IMR-90 (cell line): ENCODE measurements around the gene ITPKC. TPM values are rescaled to one million over a fixed set of nuclear protein-coding genes. Genes with fewer than 3 reads are reported as not detected.
A peak's percentile ranks its signal among the peaks of the same experiment; 100 is the strongest.

Source experiments
- ATAC-seq: fragments of 200-7000 bp; cut with Tn5 transposase; 2 replicates; pipeline ENCODE4 v1.9.1; 2020; ENCODE audit warnings: low read depth, mild to moderate bottlenecking, moderate library complexity
- BruUV-seq: library from RNA; stranded (reverse); fragments of 400-500 nt; replicated peaks from 2 replicates; lab custom pipeline; 2021; lab: Mats Ljungman, UMichigan
- CTCF ChIA-PET: fragments of 300-600 bp; formaldehyde crosslinking; extraction: SDS; loops from one replicate; lab custom pipeline; 2021; ENCODE audit warnings: antibody characterized with exemption; lab: Yijun Ruan, JAX
- POLR2A ChIA-PET: fragments of 300-600 bp; sonication (Branson Sonifier 250); formaldehyde crosslinking; loops from one replicate; lab custom pipeline; 2022; ENCODE audit warnings: antibody characterized with exemption; ENCODE audit not compliant: unreplicated experiment; lab: Charles Lee
- DNase-seq: peaks from one replicate; pipeline ENCODE4 v3.0.0; 2013
- H2AFZ ChIP-seq: replicated peaks from 2 replicates; pipeline ENCODE3; 2013; ENCODE audit warnings: low read length, mild to moderate bottlenecking; ENCODE audit not compliant: poor library complexity
- H2AK5ac ChIP-seq: 2 replicates; pipeline ENCODE4 v1.6.1; 2013; ENCODE audit warnings: low read depth, low read length, inconsistent platforms
- H2AK9ac ChIP-seq: replicated peaks from 2 replicates; pipeline ENCODE3; 2013; ENCODE audit warnings: mild to moderate bottlenecking, low read depth, low read length, moderate library complexity; ENCODE audit not compliant: poor library complexity
- H2BK120ac ChIP-seq: 2 replicates; pipeline ENCODE4 v1.6.1; 2013; ENCODE audit warnings: low read depth, low read length, inconsistent platforms
- H2BK15ac ChIP-seq: 3 replicates; pipeline ENCODE4 v1.6.1; 2013; ENCODE audit warnings: low read depth, low read length, inconsistent platforms
- H2BK20ac ChIP-seq: 2 replicates; pipeline ENCODE4 v1.6.1; 2013; ENCODE audit warnings: low read depth, mild to moderate bottlenecking, inconsistent platforms, low read length, moderate library complexity
- H2BK5ac ChIP-seq: 2 replicates; pipeline ENCODE4 v1.6.1; 2013; ENCODE audit warnings: mild to moderate bottlenecking, low read depth, low read length, inconsistent platforms; ENCODE audit not compliant: poor library complexity, severe bottlenecking
- H3K14ac ChIP-seq: replicated peaks from 2 replicates; pipeline ENCODE4 v1.6.1; 2013; ENCODE audit warnings: low read depth, low read length, inconsistent platforms
- H3K18ac ChIP-seq: 2 replicates; pipeline ENCODE4 v1.6.1; 2013; ENCODE audit warnings: low read depth, low read length, control low read depth
- H3K23ac ChIP-seq: 2 replicates; pipeline ENCODE4 v1.6.1; 2013; ENCODE audit warnings: low read depth, low read length, inconsistent platforms
- H3K27ac ChIP-seq: 2 replicates; pipeline ENCODE4 v1.5.1; 2013; ENCODE audit warnings: mild to moderate bottlenecking, control low read depth, low read length; ENCODE audit not compliant: insufficient read depth
- H3K27me3 ChIP-seq: 2 replicates; pipeline ENCODE4 v1.6.1; 2013; ENCODE audit warnings: low read length; ENCODE audit not compliant: control insufficient read depth, insufficient read depth
- H3K36me3 ChIP-seq: 2 replicates; pipeline ENCODE4 v1.6.1; 2013; ENCODE audit warnings: low read length, mixed read lengths; ENCODE audit not compliant: control insufficient read depth, insufficient read depth
- H3K4ac ChIP-seq: 2 replicates; pipeline ENCODE4 v1.6.1; 2013; ENCODE audit warnings: low read depth, low read length, inconsistent platforms
- H3K4me1 ChIP-seq: 2 replicates; pipeline ENCODE4 v1.6.1; 2013; ENCODE audit warnings: low read length, mixed read lengths; ENCODE audit not compliant: control insufficient read depth, insufficient read depth
- H3K4me2 ChIP-seq: 2 replicates; pipeline ENCODE4 v1.6.1; 2013; ENCODE audit warnings: low read depth, mild to moderate bottlenecking, control low read depth, low read length, moderate library complexity
- H3K4me3 ChIP-seq: 2 replicates; pipeline ENCODE4 v1.5.1; 2013; ENCODE audit warnings: low read depth, mild to moderate bottlenecking, control low read depth, low read length, moderate library complexity; ENCODE audit not compliant: insufficient read depth
- H3K56ac ChIP-seq: 2 replicates; pipeline ENCODE4 v1.6.1; 2013; ENCODE audit warnings: low read length, inconsistent platforms; ENCODE audit not compliant: insufficient read depth; ENCODE audit errors: extremely low read depth
- H3K79me1 ChIP-seq, 2 experiments: 2 replicates each; pipeline ENCODE4 v1.6.1; 2013; ENCODE audit warnings: low read length in 2 of 2, inconsistent platforms in 1 of 2, low read depth in 1 of 2
- H3K9ac ChIP-seq: 2 replicates; pipeline ENCODE4 v1.6.1; 2013; ENCODE audit warnings: low read depth, low read length, control low read depth
- H3K9me1 ChIP-seq: 2 replicates; pipeline ENCODE4 v1.6.1; 2013; ENCODE audit warnings: low read length, inconsistent platforms; ENCODE audit not compliant: insufficient read depth
- H3K9me3 ChIP-seq: 2 replicates; pipeline ENCODE4 v1.6.1; 2013; ENCODE audit warnings: low read length; ENCODE audit not compliant: control insufficient read depth, insufficient read depth
- H4K20me1 ChIP-seq: 2 replicates; pipeline ENCODE4 v1.6.1; 2013; ENCODE audit warnings: low read length, inconsistent platforms; ENCODE audit not compliant: insufficient read depth
- H4K5ac ChIP-seq: 2 replicates; pipeline ENCODE4 v1.6.1; 2013; ENCODE audit warnings: mild to moderate bottlenecking, low read depth, low read length, control low read depth
- H4K8ac ChIP-seq, 2 experiments: 2 replicates each; pipeline ENCODE4 v1.6.1; 2013; ENCODE audit warnings: low read depth in 2 of 2, low read length in 2 of 2, control low read depth in 1 of 2, inconsistent platforms in 1 of 2
- H4K91ac ChIP-seq: 2 replicates; pipeline ENCODE4 v1.6.1; 2013; ENCODE audit warnings: low read depth, low read length, inconsistent platforms; ENCODE audit not compliant: insufficient read depth
- BHLHE40 ChIP-seq: fragments of 150-350 bp; IDR thresholded peaks from 2 replicates; pipeline ENCODE4 v1.6.1; 2016; ENCODE audit warnings: mild to moderate bottlenecking, low read depth, low read length
- CEBPB ChIP-seq: IDR thresholded peaks from 2 replicates; pipeline ENCODE4 v1.6.1; 2012; ENCODE audit warnings: low read depth, low read length, improper control_type of control experiment
- CHD1 ChIP-seq: IDR thresholded peaks from 2 replicates; pipeline ENCODE4 v1.6.1; 2012; ENCODE audit warnings: low read depth, low read length, improper control_type of control experiment
- ELK1 ChIP-seq: fragments of 150-350 bp; IDR thresholded peaks from 2 replicates; pipeline ENCODE4 v1.6.1; 2016; ENCODE audit warnings: low read depth, mild to moderate bottlenecking, low read length, moderate library complexity, borderline replicate concordance
- FOS ChIP-seq: fragments of 150-350 bp; IDR thresholded peaks from 2 replicates; pipeline ENCODE4 v1.6.1; 2016; ENCODE audit warnings: low read depth, low read length
- MAFK ChIP-seq: IDR thresholded peaks from 2 replicates; pipeline ENCODE4 v1.6.1; 2012; ENCODE audit warnings: low read depth, low read length, improper control_type of control experiment
- MAZ ChIP-seq: IDR thresholded peaks from 2 replicates; pipeline ENCODE4 v1.6.1; 2012; ENCODE audit warnings: low read depth, mild to moderate bottlenecking, low read length, improper control_type of control experiment, moderate library complexity, borderline replicate concordance
- MXI1 ChIP-seq: IDR thresholded peaks from 2 replicates; pipeline ENCODE4 v1.6.1; 2012; ENCODE audit warnings: low read depth, mild to moderate bottlenecking, low read length, moderate library complexity, borderline replicate concordance
- NFE2L2 ChIP-seq: fragments of 150-350 bp; IDR thresholded peaks from 2 replicates; pipeline ENCODE4 v1.6.1; 2016; ENCODE audit warnings: low read depth, mild to moderate bottlenecking, low read length
- POLR2A ChIP-seq: IDR thresholded peaks from 2 replicates; pipeline ENCODE4 v1.6.1; 2012; ENCODE audit warnings: mild to moderate bottlenecking, low read depth, low read length
- RAD21 ChIP-seq: IDR thresholded peaks from 2 replicates; pipeline ENCODE4 v1.6.1; 2012; ENCODE audit warnings: low read length, improper control_type of control experiment
- RCOR1 ChIP-seq: IDR thresholded peaks from 2 replicates; pipeline ENCODE4 v1.6.1; 2012; ENCODE audit warnings: mild to moderate bottlenecking, low read length, improper control_type of control experiment; ENCODE audit not compliant: insufficient replicate concordance
- RFX5 ChIP-seq: IDR thresholded peaks from 2 replicates; pipeline ENCODE4 v1.8.0; 2012; ENCODE audit warnings: low read depth, mild to moderate bottlenecking, low read length, moderate library complexity
- SMC3 ChIP-seq: fragments of 150-350 bp; IDR thresholded peaks from 2 replicates; pipeline ENCODE4 v1.6.1; 2016; ENCODE audit warnings: low read depth, mild to moderate bottlenecking, antibody characterized with exemption, low read length, moderate library complexity
- WGBS, 2 experiments: methylation state at CpG; one replicate each; pipeline versions ENCODE4 v1.1.5 to v1.1.7; 2013; ENCODE audit warnings: missing lambda C conversion rate in 2 of 2; ENCODE audit not compliant: insufficient read length in 1 of 2; ENCODE audit errors: extremely low coverage in 2 of 2; 5-methylcytosine and 5-hydroxymethylcytosine counted together
- dilution Hi-C: fragments of 300-500 bp; cut with HindIII; formaldehyde crosslinking; loops from one replicate; pipeline ENCODE4 v1.14.3; 2018; ENCODE audit warnings: low sequenced_read_pairs; ENCODE audit not compliant: unreplicated experiment
- in situ Hi-C: fragments of 300-500 bp; cut with MboI; formaldehyde crosslinking; loops from 3 replicates; pipeline ENCODE4 v1.14.3; 2019; ENCODE audit warnings: low sequenced_read_pairs, inconsistent platforms, mixed read lengths
- intact Hi-C: fragments of 100-400 bp; cut with micrococcal nuclease; formaldehyde crosslinking; loops from 2 replicates; pipeline ENCODE4 v1.10.0; 2022
- polyA plus RNA-seq, 3 experiments: library from polyadenylated mRNA; depleted of rRNA; stranded (reverse); fragments of >200 nt; gene quantifications; 2 replicates each; pipeline ENCODE4 v1.2.3, GENCODE V29; 2012; ENCODE audit warnings: low replicate concordance in 1 of 3
- total RNA-seq: library from RNA; depleted of rRNA; stranded (reverse); fragments of >200 nt; gene quantifications from 2 replicates; pipeline ENCODE4 v1.2.3, GENCODE V29; 2012
- TF ChIP-seq, protein P1 (sequence below): fragments of 150-350 bp; IDR thresholded peaks from 2 replicates; pipeline ENCODE4 v1.6.1; 2017; ENCODE audit warnings: mild to moderate bottlenecking, antibody characterized with exemption, low read length, low read depth
- TF ChIP-seq, protein P2 (sequence below): conservative IDR thresholded peaks from 2 replicates; pipeline ENCODE4 v1.5.1; 2012; ENCODE audit warnings: mild to moderate bottlenecking, low read depth, low read length, improper control_type of control experiment

The ITPKC gene
- total and polyA plus RNA-seq, 2 of the 4 experiments (the other 2 are of a cell fraction): 7.7 to 9.4 TPM

GRCh38 chr19:40713939-40714338 lies 3.0 kb upstream of the ITPKC start:
- Histone ChIP-seq H4K91ac (peak overlapping the region; percentile 6; the same call in 1 of the 2 replicates), H3K23ac (no peak overlapping the region), H3K18ac (no peak overlapping the region), H3K4ac (peak overlapping the region; percentile 97), H2BK20ac (no peak overlapping the region), H2BK15ac (0 out of 3 replicates have a peak overlapping the region, but pooled peaks have one; percentile 48), H3K27me3 (no peaks in the 10 kb centered on the region), H2BK120ac (no peak overlapping the region), H4K5ac (no peak overlapping the region; the same call in 1 of the 2 replicates), H3K36me3 (peaks cover 9% of the 10 kb centered on the region; the same call in 1 of the 2 replicates), H3K56ac (no peak overlapping the region), H3K4me3 (no peak overlapping the region), H4K8ac (peak overlapping the region in 1 of 2 experiments; percentile 98; a peak in 3 of 4 replicates), H3K9me1 (0 out of 2 replicates have a peak, but pooled peaks cover 2% of the 10 kb centered on the region), H2AK9ac (no peak overlapping the region), H4K20me1 (peaks cover 7% of the 10 kb centered on the region; the same call in 1 of the 2 replicates), H3K9me3 (no peaks in the 10 kb centered on the region), H3K4me2 (no peak overlapping the region; the same call in 1 of the 2 replicates), H3K79me1 (peaks cover 14 to 40% of the 10 kb centered on the region in 2 experiments; a peak in 3 of 4 replicates), H3K9ac (peak overlapping the region; percentile 68; the same call in 1 of the 2 replicates), H3K4me1 (peaks cover 3% of the 10 kb centered on the region), H3K14ac (peak overlapping the region; percentile 90), H3K27ac (peak overlapping the region; percentile 92; the same call in 1 of the 2 replicates), H2BK5ac (no peak overlapping the region), H2AFZ (no peak overlapping the region), H2AK5ac (peak overlapping the region; percentile 97)
- intact Hi-C loops: loop anchor here (2.0 kb wide), 2 partner anchors 23 to 51 kb away; partner anchors contain the start of gene NUMBL
- dilution Hi-C loops: no loop called here
- POLR2A ChIA-PET: no interaction called here
- WGBS, 2 experiments: no CpG with 5 or more reads among the region's 11 CpGs
- DNase-seq (no peak), ATAC-seq (no peak)
- in situ Hi-C loops: no loop called here
- TF ChIP-seq RAD21 (no peak), BHLHE40 (no peak), MXI1 (no peak), RCOR1 (no peak), CEBPB (no peak), SMC3 (no peak), POLR2A (no peak), NFE2L2 (no peak), CHD1 (no peak), RFX5 (no peak), MAZ (no peak), FOS (no peak), MAFK (no peak), ELK1 (no peak)
- TF ChIP-seq, protein P1, sequence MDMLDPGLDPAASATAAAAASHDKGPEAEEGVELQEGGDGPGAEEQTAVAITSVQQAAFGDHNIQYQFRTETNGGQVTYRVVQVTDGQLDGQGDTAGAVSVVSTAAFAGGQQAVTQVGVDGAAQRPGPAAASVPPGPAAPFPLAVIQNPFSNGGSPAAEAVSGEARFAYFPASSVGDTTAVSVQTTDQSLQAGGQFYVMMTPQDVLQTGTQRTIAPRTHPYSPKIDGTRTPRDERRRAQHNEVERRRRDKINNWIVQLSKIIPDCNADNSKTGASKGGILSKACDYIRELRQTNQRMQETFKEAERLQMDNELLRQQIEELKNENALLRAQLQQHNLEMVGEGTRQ: no peak
- TF ChIP-seq, protein P2, sequence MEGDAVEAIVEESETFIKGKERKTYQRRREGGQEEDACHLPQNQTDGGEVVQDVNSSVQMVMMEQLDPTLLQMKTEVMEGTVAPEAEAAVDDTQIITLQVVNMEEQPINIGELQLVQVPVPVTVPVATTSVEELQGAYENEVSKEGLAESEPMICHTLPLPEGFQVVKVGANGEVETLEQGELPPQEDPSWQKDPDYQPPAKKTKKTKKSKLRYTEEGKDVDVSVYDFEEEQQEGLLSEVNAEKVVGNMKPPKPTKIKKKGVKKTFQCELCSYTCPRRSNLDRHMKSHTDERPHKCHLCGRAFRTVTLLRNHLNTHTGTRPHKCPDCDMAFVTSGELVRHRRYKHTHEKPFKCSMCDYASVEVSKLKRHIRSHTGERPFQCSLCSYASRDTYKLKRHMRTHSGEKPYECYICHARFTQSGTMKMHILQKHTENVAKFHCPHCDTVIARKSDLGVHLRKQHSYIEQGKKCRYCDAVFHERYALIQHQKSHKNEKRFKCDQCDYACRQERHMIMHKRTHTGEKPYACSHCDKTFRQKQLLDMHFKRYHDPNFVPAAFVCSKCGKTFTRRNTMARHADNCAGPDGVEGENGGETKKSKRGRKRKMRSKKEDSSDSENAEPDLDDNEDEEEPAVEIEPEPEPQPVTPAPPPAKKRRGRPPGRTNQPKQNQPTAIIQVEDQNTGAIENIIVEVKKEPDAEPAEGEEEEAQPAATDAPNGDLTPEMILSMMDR: no peak
- CTCF ChIA-PET: no interaction called here
- no TSS peak for BruUV-seq
